ENCODE measurements around the gene NYAP1.
"Not testable (repeated sequence)": the region's sequence is repeated elsewhere in the genome, so short reads cannot be mapped to it uniquely, and the experiment has no call there.

The NYAP1 gene

GRCh38 chr7:100491192-100491578, 7.5 kb downstream of the NYAP1 start:
- no peak for DNase-seq (ENCODE audit: low read depth, low spot score)
- TF ChIP-seq CTCF (IDR thresholded peaks at IDR 0.05; ENCODE audit: insufficient read depth, low read length, missing control alignments): no peak
- CTCF ChIA-PET: interaction anchor here (1.3 to 7.0 kb wide), 2 partner anchors 11 to 69 kb away, joined by 5 to 42 read pairs; partner anchors contain the start of genes NYAP1 and TSC22D4
- POLR2A ChIA-PET: no interaction called here
- H3K4me3 ChIP-seq (ENCODE audit: low read depth, low read length): no peak overlapping the region

- ChIA-PET CTCF (interaction anchor here (1.7 to 7.0 kb wide), 4 partner anchors 12 to 67 kb away, joined by 3 to 42 read pairs (median 8); partner anchors contain the start of genes NYAP1 and TSC22D4), POLR2A (no interaction called here)
- no peak overlapping the region for H3K4me3 ChIP-seq (ENCODE audit: low read depth, low read length)
Measured at GRCh38 chr7:100492738-100493475, 9.2 kb downstream of the NYAP1 start.

GRCh38 chr7:100493476-100494264, 9.9 kb downstream of the NYAP1 start:
- ChIA-PET CTCF (interaction anchor here (1.7 to 7.0 kb wide), 5 partner anchors 11 to 66 kb away, joined by 3 to 42 read pairs (median 8); partner anchors contain the start of genes NYAP1 and TSC22D4), POLR2A (no interaction called here)
- TF ChIP-seq CTCF (IDR thresholded peaks at IDR 0.05; ENCODE audit: insufficient read depth, low read length, missing control alignments): no peak
- no peak for DNase-seq (ENCODE audit: low read depth, low spot score)
- no peak overlapping the region for H3K4me3 ChIP-seq (ENCODE audit: low read depth, low read length)

More at GRCh38 chr7:100492738-100493475, 9.2 kb downstream of the NYAP1 start:
- DNase-seq (ENCODE audit: low read depth, low spot score): no peak
- TF ChIP-seq CTCF (IDR thresholded peaks at IDR 0.05; ENCODE audit: insufficient read depth, low read length, missing control alignments): no peak

- DNase-seq (ENCODE audit: low read depth, low spot score): no peak
- POLR2A ChIA-PET: interaction anchor here (0.7 to 1.1 kb wide), 2 partner anchors 18 to 38 kb away, joined by 3 read pairs; partner anchors contain the start of gene TSC22D4
- no peak overlapping the region for H3K4me3 ChIP-seq (ENCODE audit: low read depth, low read length)
- CTCF ChIA-PET: interaction anchor here (0.7 to 3.1 kb wide), 6 partner anchors 12 to 85 kb away, joined by 3 to 27 read pairs (median 4); partner anchors contain the start of gene NYAP1
- no peak for TF ChIP-seq CTCF (IDR thresholded peaks at IDR 0.05; ENCODE audit: insufficient read depth, low read length, missing control alignments)
Measured at GRCh38 chr7:100496509-100496908, 12.8 kb downstream of the NYAP1 start.

GRCh38 chr7:100500743-100501142, 17.0 kb downstream of the NYAP1 start:
- DNase-seq (ENCODE audit: low read depth, low spot score); H3K4me3 ChIP-seq (ENCODE audit: low read depth, low read length); CTCF ChIA-PET: not testable (repeated sequence)
- POLR2A ChIA-PET: interaction anchor here (1.0 kb wide), 1 partner anchor 36 kb away, joined by 4 read pairs; no protein-coding TSS in a partner anchor

- DNase-seq (ENCODE audit: low read depth, low spot score); POLR2A ChIA-PET; H3K4me3 ChIP-seq (ENCODE audit: low read depth, low read length): not testable (repeated sequence)
- CTCF ChIA-PET: interaction anchor here (1.2 to 3.2 kb wide), 3 partner anchors 21 to 60 kb away, joined by 4 to 19 read pairs (median 6); no protein-coding TSS in a partner anchor
Measured at GRCh38 chr7:100504031-100504430, 20.3 kb downstream of the NYAP1 start.
